Stimulated activated CD4-positive, alpha-beta T cell treated with anti-CD3 and anti-CD28 coated beads, Interleukin-15, amount 100 ng/mL, for 48 hours (primary cell): Measurements from ENCODE around the gene TRAF1.
"Not testable (repeated sequence)": the region's sequence is repeated elsewhere in the genome, so short reads cannot be mapped to it uniquely, and the experiment has no call there.

Experiments
- DNase-seq, 2 donors: peaks; one replicate each; pipeline ENCODE4 v3.0.0-alpha.2; 2020; ENCODE audit warnings: low read depth in 2 of 2

Gene TRAF1, protein sequence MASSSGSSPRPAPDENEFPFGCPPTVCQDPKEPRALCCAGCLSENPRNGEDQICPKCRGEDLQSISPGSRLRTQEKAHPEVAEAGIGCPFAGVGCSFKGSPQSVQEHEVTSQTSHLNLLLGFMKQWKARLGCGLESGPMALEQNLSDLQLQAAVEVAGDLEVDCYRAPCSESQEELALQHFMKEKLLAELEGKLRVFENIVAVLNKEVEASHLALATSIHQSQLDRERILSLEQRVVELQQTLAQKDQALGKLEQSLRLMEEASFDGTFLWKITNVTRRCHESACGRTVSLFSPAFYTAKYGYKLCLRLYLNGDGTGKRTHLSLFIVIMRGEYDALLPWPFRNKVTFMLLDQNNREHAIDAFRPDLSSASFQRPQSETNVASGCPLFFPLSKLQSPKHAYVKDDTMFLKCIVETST

DNA sequence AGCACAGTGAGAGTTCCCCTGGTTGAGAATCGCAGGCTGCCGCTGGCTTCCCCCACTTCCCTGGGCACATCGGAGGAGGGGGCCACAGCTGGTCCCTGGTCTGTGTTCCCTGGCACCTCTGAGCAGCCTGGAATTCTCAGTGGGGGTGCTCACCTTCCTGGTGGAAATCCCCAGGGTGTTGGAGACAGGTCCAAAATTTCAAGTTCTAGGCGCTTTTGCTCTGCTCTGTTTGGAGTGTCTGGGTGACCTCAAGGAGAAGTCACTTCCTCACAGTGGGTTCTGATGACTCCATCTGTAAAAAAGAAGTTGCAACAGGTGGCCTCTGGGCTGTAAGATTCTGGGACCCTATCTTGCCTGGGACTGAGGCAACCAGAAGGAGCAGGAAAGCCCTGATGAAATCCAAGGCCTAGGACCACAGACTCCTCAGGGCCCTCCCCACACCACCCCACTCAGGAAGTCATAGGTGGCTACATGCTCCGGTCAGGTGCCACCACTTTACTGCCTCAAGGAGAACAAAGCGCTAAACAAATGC lies at the start of gene TRAF1:
TSS of gene TRAF1 (minus strand) at position 400 of the 532 bp plus-strand sequence. CDS start 721 bp downstream, outside the sequence.
- no peak for DNase-seq

DNA sequence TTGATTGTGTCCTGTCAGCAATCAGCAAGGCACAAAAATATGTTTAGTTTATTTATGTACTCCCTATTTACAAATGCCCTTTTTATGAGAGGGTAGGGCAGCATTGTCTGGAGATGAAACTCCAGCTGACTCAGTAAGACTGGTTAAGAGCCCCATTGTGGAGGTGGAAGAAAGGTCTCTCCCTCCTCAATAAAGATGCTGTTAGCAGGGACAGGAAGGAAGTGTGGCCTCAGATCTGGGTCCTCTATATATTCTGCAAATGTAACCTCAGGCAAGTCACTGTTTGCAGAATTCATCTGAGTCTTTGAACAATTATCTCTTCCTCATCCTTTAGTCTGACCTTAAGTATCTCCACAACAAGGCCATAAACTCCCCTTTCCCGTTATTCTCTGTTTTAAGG lies 48.3 kb upstream of the TRAF1 start:
- no peak for DNase-seq

GRCh38 chr9:120974181-120974580 lies 47.6 kb upstream of the TRAF1 start:
- no peak for DNase-seq

GRCh38 chr9:120971938-120972337 lies 45.3 kb upstream of the TRAF1 start:
- DNase-seq, result no peak

DNA sequence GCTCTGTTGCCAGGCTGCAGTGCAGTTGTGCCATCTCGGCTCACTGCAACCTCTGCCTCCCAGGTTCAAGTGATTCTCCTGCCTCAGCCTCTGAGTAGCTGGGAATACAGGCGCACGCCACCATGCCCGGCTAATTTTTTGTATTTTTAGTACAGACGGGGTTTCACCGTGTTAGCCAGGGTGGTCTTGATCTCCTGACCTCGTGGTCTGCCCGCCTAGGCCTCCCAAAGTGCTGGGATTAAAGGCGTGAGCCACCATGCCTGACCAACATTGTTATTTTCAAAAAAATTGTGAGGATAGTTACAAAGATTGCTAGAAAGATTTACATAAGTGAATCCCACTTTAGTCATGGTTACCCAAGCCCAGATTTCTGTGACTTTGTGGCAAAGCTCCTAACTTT lies 44.9 kb upstream of the TRAF1 start:
- DNase-seq, result not testable (repeated sequence)

DNA sequence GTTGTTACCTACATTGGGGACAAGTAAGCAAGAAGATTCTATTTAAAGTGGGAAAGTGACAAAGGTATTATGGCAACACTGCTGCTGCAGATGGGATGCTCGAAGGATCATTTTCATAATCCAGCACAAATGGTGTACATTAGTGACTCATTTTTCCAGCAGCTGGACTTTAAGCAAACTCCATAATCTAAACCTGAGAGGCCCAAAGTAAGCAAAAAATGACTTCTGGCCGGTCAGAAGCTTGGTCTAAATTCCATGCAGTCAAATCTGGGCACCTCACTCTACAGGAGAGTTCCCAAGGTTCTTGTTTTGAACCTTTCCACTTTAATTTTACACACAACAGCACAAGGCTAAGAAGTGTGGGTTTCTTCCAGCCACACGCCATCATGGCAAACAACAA lies 43.6 kb upstream of the TRAF1 start:
- DNase-seq, result no peak

- no peak for DNase-seq
These were observed 39.4 kb upstream of the TRAF1 start for GRCh38 chr9:120966013-120966369.

DNA sequence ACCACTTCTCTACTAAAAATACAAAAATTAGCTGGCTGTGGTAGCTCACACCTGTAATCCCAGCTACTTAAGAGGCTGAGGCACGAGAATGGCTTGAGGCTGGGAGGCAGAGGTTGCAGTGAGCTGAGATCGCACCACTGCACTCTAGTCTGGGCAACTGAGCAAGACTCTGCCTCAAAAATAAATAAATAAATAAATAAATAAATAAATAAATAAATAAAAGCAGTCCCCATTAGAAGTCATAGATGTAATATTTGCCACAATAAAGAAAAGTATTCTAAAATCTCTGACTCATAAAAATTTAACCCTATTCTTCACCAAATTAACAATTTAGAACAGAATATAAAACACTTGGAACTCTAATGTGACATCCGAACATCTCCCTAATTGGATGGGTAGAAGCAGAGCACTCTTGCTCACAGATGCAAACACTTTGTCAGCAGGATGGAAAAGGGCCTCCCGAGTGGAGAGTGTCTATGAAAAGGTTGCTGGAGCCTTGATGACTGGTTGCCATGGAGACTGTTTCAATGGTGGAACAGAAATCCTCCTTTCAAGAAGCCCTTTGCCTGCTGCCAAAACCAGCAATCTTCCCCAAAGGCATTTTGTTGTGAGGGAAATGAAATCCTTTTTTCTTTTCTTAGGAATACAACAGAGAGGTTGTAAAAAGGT lies 38.9 kb upstream of the TRAF1 start:
- DNase-seq, result no peak

DNA sequence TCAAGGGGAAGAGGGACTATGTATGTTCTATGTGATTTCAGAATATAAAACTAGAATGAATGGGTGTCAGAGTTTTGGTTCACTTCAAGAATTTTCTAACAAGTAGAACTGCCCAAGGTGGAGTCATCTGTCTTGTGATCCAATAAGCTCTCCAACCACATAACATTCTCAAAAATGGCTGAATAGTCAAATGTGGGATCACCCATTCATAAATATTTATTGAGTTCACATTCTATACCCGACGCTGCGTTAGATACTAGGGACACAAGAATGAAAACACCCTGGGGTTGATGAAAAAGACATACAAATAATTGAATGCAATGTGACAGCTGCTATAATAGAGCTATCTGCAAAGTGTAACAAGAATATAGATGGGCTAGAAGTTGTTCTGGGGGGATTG lies 35.3 kb upstream of the TRAF1 start:
- DNase-seq, result no peak

- no peak for DNase-seq
These were observed 33.4 kb upstream of the TRAF1 start for GRCh38 chr9:120960001-120960400.

GRCh38 chr9:120956862-120957261 lies 30.3 kb upstream of the TRAF1 start:
- no peak for DNase-seq

DNA sequence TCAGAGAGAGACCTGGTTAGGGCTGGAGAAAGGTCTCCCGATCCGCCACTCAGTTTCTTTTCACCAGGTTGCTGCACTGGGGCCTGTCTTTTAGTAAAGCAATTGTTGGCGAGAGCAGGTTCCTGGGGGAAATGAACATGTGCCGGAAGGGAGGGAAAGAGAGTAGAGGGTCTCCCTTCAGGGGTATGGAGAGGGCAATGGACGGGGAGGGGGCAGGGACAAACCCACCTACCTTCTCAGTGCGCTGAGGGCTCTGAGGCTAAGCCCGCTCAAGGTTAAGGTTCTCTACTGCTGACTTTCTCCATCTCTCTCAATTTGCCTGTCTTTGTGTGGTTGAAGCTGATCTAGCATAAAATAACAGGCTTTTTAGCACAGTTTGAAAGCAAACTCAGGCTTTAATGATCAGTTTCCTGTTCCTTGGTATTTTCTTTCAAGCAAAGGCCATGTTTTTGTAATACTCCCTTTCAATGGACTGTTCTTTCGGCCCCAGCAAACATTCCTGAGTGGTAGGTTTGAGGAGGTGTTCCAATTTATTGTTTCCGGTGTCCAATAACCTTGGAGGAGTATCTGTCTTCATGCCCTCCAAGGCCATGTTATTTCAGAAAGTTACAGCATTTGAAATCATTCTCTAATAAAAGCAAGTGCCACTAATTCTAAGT lies 25.5 kb upstream of the TRAF1 start:
- no peak for DNase-seq

- DNase-seq, result no peak
These were observed 24.1 kb upstream of the TRAF1 start for GRCh38 chr9:120950421-120951388.

DNA sequence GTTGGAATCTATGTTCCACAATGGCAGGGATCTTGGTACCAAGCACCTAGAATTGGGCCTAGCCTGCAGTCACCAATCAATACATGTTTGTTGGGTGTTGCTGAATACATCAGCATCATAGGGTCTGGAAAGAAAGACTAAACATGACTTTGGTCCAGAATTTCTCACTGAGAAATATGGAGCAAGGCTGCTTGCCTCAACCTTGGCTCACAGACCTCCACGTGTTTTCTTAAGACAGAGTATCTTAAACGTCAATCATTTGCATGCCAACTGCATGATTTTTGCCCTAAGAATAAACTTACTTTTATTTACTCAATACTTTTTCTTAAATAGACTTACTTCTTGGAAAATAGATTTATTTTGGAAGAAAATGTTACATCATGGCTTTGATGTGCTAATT lies 22.7 kb upstream of the TRAF1 start:
- DNase-seq, result no peak

DNA sequence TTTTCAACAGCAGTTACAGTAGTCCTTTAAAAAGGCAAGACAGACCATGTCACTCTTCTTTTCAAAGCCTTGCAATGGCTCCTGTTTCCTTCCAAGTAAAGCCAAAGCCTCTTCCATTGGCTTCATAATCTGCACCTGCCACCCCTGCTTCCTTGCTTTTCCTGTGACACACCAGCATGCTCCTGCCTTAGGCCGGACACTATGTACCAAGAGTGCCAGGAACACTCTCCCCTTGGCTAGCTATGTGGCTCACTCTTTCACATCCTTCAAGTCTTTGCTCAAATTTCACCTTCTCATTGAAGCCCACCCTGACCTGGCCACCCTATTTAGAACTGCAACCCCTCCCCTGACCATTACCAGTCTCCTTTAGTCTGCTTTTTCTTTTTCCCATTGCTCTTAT lies 22.2 kb upstream of the TRAF1 start:
- DNase-seq, result no peak

DNA sequence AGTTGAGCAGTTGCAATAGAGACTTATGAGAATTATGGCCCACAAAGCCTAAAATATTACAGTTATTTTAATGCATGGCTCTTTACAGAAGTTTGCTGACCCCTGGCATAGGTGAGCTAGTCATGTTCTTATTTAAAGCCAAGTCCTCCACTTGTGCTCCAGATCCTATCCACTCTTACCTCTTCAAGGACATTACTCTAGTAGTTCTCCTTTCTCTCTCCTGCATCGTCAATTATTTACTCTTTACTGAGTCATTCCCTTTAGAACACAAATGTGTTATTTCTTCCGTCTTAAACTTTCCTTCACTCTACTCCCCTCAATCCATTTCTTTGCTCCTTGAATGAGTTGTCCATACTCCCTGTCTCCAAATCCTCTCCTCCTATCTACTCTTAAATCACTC lies 20.6 kb upstream of the TRAF1 start:
- DNase-seq, result no peak

DNA sequence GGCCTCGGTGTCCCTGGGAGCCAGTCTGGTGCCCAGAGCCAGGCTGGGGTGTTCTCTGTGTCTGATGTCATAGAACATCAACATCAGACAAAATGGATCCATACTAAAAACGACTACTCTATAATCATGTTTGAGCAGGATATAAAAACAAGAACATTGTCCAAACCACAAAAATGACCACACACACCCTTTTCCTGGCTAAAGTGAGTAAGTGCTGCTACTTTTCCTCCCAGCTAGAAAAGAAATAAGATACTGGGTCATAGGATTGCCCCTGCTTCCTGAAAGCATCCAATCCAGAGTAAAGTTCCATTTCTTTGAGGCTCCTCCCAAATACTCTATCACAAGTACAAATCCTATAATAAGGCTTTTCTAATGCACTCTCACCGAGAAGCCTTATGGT lies 19.7 kb upstream of the TRAF1 start:
- DNase-seq, result no peak

GRCh38 chr9:120944948-120945347 lies 18.4 kb upstream of the TRAF1 start:
- no peak for DNase-seq

GRCh38 chr9:120944434-120944843 lies 17.8 kb upstream of the TRAF1 start:
- no peak for DNase-seq

- no peak for DNase-seq
These were observed 15.8 kb upstream of the TRAF1 start for GRCh38 chr9:120942186-120943001.
